Measurements from ENCODE around the gene PTDSS2. TPM values are rescaled to one million over a fixed set of nuclear protein-coding genes. Genes with fewer than 3 reads are reported as not detected.

PTDSS2 gene
- total and polyA plus RNA-seq, 10 of the 15 experiments (the other 5 are each of a cell fraction or from before 2014, with no cell fraction given) = 0.39 to 21.1 (median 10.8) TPM

DNA sequence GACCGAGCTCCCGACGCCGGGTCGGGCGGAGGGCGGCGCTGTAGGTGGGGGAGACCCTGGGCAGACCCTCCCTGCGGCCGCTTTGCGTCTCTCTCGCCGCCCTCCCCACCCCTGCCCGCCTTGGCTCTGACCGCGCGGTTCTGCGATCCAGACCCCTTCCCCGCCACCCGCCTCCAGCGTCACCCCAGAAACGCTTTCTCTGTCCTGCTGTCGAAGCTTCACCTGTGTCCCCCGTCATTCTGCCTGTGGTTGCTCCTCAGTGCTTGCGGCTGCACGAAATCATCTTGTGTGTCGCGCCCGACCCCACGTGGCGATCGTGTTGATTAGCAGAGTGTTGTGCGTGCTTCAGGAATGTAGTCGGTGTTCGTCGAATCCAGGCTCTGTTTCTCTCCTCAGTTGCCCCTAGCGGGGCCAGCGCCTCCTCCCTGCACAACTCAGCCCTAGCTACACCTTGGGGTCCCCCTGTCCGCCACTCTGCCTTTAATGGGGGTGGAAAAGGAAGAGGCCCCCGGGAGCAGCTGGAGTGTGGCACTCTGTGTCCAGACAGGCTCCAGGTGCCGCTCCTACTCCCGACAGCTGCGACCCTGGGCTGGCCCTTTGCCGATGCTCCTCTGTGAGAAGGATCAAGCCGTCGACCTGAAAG, 851 bp downstream of the PTDSS2 start (continued):
- TF ChIP-seq, protein P1, sequence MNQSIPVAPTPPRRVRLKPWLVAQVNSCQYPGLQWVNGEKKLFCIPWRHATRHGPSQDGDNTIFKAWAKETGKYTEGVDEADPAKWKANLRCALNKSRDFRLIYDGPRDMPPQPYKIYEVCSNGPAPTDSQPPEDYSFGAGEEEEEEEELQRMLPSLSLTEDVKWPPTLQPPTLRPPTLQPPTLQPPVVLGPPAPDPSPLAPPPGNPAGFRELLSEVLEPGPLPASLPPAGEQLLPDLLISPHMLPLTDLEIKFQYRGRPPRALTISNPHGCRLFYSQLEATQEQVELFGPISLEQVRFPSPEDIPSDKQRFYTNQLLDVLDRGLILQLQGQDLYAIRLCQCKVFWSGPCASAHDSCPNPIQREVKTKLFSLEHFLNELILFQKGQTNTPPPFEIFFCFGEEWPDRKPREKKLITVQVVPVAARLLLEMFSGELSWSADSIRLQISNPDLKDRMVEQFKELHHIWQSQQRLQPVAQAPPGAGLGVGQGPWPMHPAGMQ (IDR thresholded peaks at IDR 0.05; ENCODE audit: borderline replicate concordance) = no peak
- TF ChIP-seq, protein P2, sequence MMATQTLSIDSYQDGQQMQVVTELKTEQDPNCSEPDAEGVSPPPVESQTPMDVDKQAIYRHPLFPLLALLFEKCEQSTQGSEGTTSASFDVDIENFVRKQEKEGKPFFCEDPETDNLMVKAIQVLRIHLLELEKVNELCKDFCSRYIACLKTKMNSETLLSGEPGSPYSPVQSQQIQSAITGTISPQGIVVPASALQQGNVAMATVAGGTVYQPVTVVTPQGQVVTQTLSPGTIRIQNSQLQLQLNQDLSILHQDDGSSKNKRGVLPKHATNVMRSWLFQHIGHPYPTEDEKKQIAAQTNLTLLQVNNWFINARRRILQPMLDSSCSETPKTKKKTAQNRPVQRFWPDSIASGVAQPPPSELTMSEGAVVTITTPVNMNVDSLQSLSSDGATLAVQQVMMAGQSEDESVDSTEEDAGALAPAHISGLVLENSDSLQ (IDR thresholded peaks at IDR 0.05) = peak; percentile 40; the same call in 1 of the 2 replicates
- TF ChIP-seq NFXL1 (IDR thresholded peaks at IDR 0.05; ENCODE audit: borderline replicate concordance) (no peak), SIN3A (IDR thresholded peaks at IDR 0.05; ENCODE audit: low read depth, low read length) (no peak), TAF1 (IDR thresholded peaks at IDR 0.05; ENCODE audit: borderline replicate concordance, low read depth, low read length) (no peak), CEBPB (IDR thresholded peaks at IDR 0.05; ENCODE audit: borderline replicate concordance in 1 of 2, low read depth in 2 of 2, low read length in 2 of 2) (no peak), TARDBP (IDR thresholded peaks at IDR 0.05; ENCODE audit: borderline replicate concordance) (no peak), CHD1 (IDR thresholded peaks at IDR 0.05; ENCODE audit: low read depth, low read length) (no peak), BHLHE40 (IDR thresholded peaks at IDR 0.05; ENCODE audit: borderline replicate concordance in 1 of 2, low read depth in 2 of 2, low read length in 1 of 2) (no peak), RFX5 (IDR thresholded peaks at IDR 0.05; ENCODE audit: low read depth, low read length) (no peak), POLR2A (IDR thresholded peaks at IDR 0.05; ENCODE audit: low read depth, low read length) (no peak), FOXM1 (IDR thresholded peaks at IDR 0.05; ENCODE audit: low read depth, low read length) (no peak), TCF12 (IDR thresholded peaks at IDR 0.05; ENCODE audit: low read depth, low read length) (no peak), JUNB (IDR thresholded peaks at IDR 0.05) (no peak), CREB1 (IDR thresholded peaks at IDR 0.05; ENCODE audit: low read depth) (no peak), ZNF384 (IDR thresholded peaks at IDR 0.05; ENCODE audit: borderline replicate concordance, low read depth, low read length) (no peak), RELA (IDR thresholded peaks at IDR 0.05; ENCODE audit: borderline replicate concordance, partially characterized antibody) (no peak), MXI1 (IDR thresholded peaks at IDR 0.05; ENCODE audit: low read depth, low read length) (no peak), NR2F1 (conservative IDR thresholded peaks at IDR 0.05) (no peak), NBN (IDR thresholded peaks at IDR 0.05) (no peak), ZNF622 (IDR thresholded peaks at IDR 0.05) (no peak), RAD21 (IDR thresholded peaks at IDR 0.05; ENCODE audit: insufficient read depth, low read depth, low read length) (peak; percentile 65), FOXK2 (IDR thresholded peaks at IDR 0.05) (no peak)
- TF ChIP-seq, protein P3, sequence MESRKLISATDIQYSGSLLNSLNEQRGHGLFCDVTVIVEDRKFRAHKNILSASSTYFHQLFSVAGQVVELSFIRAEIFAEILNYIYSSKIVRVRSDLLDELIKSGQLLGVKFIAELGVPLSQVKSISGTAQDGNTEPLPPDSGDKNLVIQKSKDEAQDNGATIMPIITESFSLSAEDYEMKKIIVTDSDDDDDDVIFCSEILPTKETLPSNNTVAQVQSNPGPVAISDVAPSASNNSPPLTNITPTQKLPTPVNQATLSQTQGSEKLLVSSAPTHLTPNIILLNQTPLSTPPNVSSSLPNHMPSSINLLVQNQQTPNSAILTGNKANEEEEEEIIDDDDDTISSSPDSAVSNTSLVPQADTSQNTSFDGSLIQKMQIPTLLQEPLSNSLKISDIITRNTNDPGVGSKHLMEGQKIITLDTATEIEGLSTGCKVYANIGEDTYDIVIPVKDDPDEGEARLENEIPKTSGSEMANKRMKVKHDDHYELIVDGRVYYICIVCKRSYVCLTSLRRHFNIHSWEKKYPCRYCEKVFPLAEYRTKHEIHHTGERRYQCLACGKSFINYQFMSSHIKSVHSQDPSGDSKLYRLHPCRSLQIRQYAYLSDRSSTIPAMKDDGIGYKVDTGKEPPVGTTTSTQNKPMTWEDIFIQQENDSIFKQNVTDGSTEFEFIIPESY (IDR thresholded peaks at IDR 0.05) = no peak
- TF ChIP-seq, protein P4, sequence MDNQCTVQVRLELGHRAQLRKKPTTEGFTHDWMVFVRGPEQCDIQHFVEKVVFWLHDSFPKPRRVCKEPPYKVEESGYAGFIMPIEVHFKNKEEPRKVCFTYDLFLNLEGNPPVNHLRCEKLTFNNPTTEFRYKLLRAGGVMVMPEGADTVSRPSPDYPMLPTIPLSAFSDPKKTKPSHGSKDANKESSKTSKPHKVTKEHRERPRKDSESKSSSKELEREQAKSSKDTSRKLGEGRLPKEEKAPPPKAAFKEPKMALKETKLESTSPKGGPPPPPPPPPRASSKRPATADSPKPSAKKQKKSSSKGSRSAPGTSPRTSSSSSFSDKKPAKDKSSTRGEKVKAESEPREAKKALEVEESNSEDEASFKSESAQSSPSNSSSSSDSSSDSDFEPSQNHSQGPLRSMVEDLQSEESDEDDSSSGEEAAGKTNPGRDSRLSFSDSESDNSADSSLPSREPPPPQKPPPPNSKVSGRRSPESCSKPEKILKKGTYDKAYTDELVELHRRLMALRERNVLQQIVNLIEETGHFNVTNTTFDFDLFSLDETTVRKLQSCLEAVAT (IDR thresholded peaks at IDR 0.05) = peak; percentile 56; the same call in 1 of the 2 replicates
- TF ChIP-seq, protein P5, sequence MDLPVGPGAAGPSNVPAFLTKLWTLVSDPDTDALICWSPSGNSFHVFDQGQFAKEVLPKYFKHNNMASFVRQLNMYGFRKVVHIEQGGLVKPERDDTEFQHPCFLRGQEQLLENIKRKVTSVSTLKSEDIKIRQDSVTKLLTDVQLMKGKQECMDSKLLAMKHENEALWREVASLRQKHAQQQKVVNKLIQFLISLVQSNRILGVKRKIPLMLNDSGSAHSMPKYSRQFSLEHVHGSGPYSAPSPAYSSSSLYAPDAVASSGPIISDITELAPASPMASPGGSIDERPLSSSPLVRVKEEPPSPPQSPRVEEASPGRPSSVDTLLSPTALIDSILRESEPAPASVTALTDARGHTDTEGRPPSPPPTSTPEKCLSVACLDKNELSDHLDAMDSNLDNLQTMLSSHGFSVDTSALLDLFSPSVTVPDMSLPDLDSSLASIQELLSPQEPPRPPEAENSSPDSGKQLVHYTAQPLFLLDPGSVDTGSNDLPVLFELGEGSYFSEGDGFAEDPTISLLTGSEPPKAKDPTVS (IDR thresholded peaks at IDR 0.05; ENCODE audit: low read depth, low read length) = no peak

Data from GM12878 (cell line).